Hippocampal formation (tissue), 2 donors: Measurements from ENCODE around the gene ZNF778.

Experiments used
- DNase-seq, 2 donors: peaks; one replicate each; lab custom pipeline; 2025; lab: John Stamatoyannopoulos, UW

The ZNF778 gene

DNA sequence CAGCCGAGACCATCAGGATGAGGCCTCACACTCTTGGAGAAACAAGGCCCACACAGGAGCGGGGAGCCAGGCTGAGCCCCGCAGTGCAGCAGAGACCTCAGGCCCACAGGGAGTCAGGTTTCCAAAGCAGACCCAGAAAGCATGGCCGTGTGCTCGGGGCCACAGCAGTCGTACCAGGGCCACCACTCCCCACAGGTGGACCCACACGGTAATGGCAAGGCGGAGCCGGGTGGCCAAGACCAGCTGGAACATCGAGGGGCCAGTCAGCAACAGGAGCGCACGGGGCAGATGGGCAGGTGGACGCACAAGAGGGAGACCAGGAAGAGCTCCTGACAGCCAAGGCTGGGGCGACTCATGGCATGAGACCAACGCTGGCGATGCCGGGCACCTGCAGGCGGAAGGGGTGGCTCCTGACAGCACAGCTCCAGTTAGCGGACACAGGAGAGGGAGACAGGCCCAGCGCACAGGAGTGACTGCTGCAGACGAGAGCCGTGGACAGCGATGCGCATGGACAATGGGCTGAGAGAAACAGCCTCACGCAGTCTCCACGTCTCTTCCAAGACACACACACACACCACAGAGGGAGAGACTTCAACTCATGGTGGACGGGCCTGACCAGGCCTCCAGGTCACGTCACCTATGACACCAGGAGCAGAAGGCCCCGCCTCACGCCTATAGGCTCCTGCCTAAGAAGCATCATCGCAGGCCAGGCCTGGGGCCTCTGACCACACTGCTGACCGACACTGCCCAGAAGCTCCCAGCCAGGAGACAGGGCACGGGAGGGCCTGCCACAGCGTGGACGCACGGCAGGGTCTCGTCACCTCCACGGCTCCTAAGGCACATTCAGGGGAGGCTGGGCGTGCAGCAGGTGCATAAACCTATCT lies 58.6 kb downstream of the ZNF778 start:
- DNase-seq = no peak

DNA sequence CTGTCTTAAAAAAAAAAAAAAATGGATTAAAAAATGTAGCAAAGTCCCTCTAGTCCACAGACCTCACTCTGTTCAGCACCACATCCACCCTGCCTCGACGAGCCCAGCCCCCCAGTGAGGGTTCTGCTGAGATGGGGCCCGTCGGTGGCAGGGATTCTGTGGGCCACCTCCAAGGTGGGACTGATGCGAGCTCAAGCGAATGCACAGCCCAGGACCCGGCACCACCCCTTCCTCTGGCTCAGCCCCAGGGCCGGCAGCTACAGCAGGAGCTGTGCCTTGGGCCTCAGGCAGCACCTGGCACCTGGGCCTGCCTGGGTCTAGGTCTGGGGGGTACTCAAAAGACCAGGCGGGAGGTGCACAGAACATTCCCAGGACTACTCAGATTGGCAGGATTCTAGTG lies 59.5 kb downstream of the ZNF778 start:
- no peak for DNase-seq

DNA sequence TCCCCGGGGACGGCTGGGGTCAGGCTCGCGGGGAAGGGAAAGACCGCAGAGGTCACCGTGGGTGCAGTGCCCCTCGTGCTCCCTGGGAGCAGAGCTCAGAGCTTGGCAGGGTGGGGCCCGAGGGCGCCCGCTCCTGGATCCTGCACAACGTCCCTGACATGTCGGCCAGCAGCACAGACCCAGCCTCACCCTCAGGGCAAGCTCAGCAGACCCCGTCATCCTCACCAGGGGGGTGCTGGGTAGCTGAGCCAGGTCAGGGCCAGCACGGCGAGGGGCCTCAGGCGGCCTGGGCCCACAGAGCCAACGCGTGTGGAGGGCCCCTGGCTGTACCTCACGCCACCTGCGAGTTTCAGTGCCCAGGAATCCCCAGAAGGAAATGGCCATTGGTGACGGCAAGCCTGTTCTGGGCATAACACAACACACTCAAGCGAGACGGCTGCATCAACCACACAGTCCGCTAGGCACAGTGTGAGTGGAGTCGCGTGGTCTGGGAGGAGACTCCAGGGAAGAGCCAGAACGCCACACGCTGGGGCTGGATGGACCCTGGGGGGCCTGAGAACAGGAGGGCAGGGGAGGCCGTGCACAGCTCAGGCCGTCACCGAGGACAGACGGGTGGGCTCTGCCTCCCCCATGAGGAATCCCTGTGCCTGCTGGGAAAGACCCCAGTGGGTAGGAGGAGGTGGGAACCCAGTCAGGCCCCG lies 60.3 kb downstream of the ZNF778 start:
- no peak for DNase-seq

DNA sequence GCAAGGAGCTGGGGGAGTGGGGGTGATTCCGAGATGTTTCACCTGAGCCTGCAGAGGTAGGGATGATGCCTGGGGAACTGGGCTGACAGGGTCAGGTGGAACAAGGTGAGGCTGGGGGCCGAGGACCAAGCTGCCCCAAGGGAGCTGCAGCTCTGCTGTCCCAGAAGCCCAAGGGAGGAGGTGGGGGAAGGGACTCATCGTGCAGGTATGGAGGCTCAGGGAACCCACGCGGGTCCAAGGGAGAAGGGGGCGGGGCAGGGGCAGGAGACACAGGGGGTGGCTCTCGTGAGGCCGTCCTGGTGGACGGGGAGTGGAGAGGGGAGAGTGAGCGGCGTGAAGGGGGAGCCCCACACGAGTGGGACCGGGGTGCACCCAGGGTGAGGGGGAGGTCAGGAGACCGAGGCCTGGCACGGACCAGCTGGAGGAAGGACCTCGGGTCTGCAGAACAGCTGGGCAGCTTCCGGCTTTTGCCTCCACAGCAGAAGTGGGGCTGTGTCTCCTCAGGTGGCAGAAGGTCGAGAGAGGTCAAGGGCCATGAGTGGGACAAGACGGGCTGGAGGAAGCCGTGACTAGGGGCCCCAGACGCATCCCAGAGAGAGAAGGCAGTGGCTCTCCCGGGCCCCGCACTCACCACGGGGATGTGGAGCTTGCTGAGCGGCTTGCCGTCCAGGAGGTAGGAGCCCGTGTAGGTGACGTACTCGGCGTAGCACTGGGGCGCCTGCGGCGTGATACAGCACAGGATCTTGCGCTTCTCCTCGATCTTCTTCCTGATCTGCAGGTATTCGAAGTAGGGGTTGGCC lies 61.1 kb downstream of the ZNF778 start:
- DNase-seq = no peak

DNA sequence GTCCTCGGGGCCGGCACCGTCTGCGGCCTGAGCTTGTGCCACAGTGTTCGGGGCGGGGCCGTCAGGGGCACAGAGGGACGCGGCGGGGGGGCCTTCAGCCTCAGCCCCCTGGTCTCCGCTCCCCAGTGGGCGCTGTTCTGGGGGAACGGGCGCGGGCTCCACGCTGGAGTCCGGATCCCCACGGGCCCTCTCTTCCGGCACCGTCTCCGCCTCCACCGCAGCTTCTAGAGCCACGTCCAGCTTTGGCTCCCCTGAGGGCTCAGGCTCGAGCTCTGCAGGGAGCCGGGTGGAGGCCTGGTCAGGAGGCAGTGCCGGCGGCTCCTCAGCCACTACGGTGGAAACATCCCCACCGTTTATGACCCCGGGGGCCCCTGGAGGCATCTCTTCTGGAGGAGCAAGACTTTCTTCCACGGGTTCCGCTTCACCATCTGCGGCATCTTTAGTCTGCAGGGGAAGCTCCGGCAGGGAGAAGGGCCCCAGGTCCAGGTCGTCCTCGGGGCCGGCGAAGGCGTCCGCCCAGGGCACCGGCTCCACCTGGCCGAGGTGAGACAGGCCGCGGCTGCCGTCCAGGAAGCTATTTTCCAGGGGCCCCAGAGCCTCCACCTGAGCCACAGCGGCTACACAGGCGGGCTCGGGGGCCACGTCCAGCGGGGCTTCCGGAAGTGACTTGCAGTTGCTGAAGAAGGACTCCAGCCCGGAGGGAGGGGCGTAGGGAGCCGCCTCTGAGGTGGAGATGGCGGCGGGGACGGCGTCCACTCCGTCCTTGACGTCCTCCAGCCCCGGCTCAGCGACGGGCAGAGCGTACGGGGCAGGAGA lies 62.4 kb downstream of the ZNF778 start:
- no peak for DNase-seq

DNA sequence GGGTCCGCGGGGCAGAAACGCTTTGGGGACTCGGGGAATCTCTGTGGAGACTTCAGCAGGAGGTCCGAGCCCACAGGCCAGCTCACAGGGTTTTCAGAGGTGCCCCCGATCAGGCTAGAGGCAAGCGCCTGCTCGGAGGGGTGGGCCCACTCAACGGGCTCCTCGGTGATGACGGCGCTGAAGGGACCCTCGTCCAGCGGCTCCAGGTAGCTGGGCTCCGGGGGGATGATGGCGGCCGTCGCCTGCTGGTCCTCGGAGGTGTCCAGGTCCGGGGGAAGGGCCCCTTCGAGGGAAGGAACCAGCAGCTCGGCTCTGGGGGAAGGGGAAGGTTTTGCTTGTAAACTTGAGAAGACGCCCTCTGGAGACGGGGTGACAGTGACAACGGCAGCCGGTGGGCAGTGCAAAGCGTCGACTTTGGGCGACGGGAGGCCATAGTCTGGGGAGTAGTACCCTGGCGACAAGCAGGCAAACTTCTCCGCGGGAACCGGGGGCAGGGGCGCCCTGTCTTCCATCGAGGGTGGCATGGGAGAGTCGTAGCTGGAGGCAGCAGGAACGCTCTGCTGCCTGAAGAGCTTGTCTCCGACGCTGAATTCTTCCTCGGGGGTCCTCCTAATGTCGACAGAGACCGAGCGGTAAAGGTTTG lies 63.2 kb downstream of the ZNF778 start:
- DNase-seq = no peak

DNA sequence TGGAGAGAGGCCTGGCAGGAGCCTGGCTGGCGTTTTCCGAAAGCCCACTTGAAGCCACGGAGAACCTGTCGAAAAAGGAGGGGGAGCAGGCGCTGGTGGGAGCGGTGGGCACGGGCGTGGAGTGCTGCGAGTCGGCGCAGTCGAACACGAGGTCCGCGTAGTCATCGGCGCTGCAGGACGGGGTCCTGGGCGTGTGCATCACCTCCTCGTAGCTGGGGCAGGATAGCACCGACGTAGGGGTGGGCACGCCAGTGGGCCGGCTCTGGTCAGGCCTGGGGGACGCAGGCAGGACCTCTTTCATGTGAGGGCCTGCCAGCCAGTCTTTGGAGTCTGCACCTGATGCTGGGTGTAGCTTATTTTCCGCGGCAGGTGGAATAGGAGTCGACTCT lies 63.7 kb downstream of the ZNF778 start:
- DNase-seq = no peak

DNA sequence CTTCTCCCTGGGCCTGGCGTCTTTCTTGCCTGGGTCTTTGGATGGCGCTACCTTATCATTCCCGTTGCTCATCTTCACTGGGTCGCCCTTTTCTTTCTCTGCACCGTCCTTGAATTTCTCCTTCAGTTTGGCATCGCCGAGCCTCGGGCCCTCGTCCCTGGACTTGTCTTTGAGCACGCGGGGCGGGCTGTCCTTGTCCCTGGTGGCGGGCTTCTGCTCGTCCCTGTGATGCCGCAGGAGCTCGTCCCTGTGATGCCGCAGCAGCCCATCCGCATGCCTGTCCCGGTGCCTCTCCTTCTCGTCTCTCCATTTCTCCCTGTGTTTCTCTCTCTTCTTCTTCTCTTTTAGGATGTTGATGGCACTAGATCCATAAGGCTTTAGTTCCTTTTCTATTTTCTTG lies 64.3 kb downstream of the ZNF778 start:
- no peak for DNase-seq

DNA sequence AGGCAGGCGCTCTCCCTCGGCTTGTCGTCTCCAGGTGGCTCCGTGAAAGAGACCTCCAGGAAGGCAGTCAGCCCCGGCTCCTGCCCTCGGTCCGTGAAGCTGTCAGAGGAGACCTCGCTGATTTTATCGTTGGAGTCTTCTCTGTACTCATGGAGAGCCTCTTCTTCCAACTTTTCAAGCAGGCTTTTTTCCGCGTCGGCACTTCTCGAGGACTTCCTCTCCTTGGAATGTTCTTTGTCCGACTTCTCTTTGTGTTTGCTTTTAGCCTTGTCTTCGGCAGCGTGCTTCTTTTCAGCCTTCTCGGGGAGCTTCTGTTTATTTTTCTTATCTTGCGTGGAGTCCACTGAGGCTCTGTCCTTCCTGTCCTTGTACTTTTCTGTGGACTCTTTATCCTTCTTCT lies 65.0 kb downstream of the ZNF778 start:
- DNase-seq = no peak

DNA sequence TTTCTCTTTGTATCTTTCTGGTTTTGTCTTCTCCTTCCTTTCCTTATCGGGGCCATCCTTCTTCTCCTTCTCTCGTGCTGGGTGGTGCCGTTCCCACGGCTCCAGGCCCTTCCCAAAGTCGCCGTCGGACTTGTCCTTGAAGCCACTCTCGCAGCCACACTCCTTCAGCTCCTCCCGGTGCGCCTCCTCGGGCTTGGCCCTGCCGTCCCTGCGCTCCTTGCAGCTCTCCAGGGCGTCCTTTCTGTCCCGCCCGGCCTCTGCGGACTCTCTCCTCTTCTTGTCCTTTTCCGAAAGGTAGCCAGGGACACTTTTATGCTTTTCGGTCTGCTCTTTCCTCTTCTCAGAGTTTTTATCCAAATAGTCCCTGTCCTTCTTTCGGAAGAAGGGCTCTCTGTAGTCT lies 65.9 kb downstream of the ZNF778 start:
- no peak for DNase-seq

DNA sequence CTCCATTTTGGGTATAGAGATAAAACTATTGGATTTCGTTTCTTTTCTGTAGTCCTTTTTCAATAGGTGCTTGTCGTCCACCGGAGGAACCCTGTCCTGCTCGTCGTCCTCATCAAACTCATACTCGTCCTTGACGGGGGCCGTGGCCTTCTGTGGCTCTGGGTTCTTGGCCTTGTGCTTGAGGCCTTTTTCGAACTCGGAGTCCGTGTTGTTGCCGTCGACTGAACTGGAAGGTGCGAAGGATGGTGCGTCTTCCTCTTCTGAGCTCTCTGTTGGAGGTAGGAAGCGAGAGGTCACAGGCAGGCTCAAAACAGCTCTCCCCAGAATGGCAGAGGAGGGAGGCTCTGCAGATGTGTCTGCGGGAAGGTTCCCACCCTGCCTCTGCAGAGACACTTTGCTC lies 67.9 kb downstream of the ZNF778 start:
- no peak for DNase-seq

DNA sequence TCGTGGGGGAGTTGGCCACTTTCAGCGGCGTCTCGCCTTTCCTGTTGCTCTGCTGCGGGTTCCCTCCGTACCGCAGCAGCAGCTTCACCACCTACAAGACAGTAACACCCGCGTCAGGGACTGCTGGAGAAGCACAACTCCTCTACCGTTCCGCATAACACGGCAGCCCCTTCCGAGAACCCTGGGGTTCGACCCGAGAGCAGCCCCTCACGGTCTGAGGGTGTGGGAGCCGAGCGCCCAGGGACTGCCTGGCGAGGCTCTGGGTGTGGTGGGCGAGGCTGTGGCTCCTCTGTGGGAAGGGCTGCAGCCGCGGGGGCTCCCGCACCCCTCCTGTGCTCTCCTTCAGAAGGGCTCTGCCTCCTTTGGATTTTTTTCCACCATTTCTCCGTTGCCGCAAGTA lies 68.6 kb downstream of the ZNF778 start:
- DNase-seq = no peak
